Left renal pelvis (tissue), 4 donors: ENCODE results near the gene CCSER1. TPM values are rescaled to one million over a fixed set of nuclear protein-coding genes. Genes with fewer than 3 reads are reported as not detected.
A peak's percentile ranks its signal among the peaks of the same experiment; 100 is the strongest.
"Not testable (repeated sequence)": the region's sequence is repeated elsewhere in the genome, so short reads cannot be mapped to it uniquely, and the experiment has no call there.

Experiments
- DNase-seq, 4 donors: peaks; one replicate each; pipeline ENCODE4 v3.0.0-alpha.2; 2013; ENCODE audit warnings: low read depth in 4 of 4, low spot score in 3 of 4
- polyA plus RNA-seq, 4 donors: library from polyadenylated mRNA; unstranded; fragments of 120-200 nt; gene quantifications; one replicate each; pipeline ENCODE4 v1.2.1, GENCODE V29; 2013; ENCODE audit not compliant: insufficient read length in 4 of 4

CCSER1 gene
- polyA plus RNA-seq, 4 donors: 0.60 to 23.4 (median 18.5) TPM

DNA sequence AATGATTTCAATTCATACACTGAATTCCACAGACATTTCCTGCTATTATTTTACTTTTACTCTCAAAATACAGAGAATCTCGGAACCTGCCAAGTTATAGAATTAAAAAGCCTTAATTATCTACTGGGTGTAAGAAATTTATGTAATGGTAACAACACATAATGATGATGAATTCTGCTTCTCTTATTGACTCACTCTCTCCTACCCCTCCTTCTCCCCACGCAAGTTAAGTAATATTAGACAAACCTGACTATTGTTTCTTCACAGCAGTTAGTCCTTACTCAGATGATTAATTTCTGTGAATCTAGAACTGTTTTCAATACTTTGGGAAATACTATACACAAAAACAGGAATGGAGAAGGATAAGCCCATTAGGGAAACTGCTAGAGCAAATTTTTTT, 762.0 kb downstream of the CCSER1 start:
- DNase-seq: no peak

DNA sequence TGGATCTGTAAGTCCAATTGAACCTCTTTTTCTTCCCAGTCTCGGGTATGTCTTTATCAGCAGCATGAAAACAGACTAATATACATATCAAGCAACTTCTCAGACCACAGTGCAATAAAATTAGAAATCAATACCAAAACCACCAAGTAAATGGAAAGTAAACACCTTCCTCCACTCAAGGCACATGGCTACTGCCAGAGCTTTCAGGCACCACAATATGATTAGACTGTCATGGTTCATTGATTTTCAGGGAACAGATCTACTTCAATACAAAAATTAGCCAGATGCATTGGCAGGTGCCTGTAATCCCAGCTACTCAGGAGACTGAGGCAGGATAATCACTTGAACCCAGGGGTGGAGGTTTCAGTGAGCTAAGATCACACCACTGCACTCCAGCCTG, 776.2 kb downstream of the CCSER1 start:
- DNase-seq: not testable (repeated sequence)

DNA sequence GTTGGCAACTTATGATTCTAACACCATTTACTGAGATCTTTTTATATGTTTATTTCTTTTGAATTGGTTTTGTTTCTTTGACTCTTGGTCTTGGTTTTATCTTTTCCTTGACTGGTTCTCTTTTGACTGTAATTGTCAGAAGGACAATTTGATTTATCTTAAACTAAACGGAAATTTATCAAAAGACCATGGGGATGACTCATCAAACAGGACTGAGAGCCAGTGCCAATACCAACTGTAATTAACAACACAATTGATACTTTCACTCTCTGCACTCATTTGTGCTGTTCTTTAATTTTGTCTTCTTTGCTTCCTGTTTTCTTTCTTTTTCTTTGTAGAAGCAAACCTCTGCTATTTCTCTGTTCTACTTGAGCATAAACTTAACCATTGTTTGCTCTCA, 776.8 kb downstream of the CCSER1 start:
- DNase-seq: no peak

DNA sequence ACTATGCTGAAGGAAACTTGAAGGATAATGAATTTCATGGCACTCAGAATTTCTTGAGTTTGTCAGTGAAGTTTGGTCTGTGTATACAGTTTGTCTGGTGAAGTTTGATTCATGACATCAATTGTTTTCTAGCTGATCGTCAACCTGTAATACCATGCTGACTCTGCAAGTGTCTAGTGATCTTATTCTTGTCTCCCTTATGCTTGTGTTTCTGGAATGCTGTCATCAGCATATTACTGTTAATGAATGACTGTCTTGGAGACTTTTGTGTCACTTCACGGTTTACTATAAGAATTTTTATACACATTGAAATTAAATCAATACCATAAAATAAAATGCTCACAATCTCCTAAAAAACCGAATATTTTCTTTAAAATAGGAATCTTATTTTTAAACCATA, 779.0 kb downstream of the CCSER1 start:
- DNase-seq: no peak

DNA sequence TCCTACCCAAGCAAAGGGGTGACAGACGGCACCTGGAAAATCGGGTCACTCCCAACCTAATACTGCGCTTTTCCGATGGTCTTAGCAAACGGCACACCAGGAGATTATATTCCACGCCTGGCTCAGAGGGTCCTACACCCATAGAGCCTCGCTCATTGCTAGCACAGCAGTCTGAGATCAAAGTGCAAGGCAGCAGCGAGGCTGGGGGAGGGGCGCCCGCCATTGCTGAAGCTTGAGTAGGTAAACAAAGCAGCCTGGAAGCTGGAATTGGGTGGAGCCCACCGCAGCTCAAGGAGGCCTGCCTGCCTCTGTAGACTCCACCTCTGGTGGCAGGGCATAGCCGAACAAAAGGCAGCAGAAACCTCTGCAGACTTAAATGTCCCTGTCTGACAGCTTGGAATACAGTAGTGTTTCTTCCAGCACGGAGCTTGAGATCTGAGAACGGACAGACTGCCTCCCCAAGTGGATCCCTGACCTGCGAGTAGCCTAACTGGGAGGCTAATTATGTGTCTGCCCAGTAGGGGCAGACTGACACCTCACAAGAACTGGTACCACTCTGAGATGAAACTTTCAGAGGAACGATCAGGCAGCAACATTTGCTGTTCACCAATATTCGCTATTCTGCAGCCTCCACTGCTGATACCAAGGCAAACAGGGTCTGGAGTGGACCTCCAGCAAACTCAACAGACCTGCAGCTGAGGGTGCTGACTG, 784.7 kb downstream of the CCSER1 start:
- DNase-seq: not testable (repeated sequence)

DNA sequence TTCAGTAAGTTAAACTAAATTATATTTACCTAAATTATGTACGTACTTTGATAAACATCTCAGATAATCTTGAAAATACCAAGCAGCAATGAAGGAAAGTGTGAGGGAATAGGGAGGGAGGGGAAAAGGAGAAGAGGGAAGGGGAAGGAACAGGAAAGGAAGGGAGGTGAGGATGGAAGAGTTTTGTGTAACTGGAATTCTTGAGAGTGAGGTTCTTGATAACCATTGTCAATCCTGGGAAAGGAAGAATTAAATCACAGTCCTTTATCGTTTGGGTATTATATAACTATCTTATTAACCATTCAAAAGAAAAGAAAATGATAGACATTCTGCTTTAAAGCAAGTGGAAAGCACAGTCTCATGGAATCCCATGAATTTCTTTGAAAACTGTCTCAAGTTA, 795.0 kb downstream of the CCSER1 start:
- no peak for DNase-seq

DNA sequence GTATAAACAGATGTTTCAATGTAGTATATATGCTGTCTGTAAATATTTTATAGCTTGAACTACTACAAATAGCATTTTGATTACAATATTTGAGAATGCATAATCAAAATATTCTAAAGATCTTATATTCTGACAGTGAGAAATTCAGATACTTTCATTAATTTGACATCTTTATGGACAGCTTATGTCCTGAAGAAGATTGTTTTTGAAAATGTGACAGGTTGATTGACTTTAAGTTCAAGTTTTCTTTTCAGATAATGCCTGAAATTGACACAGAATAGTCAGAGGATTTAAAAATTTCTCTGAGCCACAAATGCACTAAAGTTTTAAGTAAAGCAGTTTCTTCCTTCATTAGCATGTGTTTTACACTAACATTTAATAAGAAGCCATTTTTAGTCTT, 799.8 kb downstream of the CCSER1 start:
- no peak for DNase-seq

DNA sequence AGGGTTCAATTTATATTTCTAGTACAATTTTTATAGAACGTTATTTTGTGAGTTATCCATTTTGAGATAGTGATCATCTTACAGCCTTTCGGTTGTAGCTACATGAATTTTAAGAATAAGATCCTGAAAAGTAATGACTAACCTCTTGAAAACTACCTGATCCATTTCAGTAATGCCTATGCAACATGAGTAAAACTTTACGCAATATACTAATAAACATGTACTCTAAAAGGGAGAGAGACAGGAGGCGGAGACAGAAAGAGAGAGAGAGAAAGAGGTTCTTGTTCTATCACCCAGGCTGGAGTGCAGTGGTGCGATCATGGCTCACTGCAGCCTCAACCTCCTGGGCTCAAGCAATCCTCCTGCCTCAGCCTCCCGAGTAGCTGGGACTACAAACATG, 816.1 kb downstream of the CCSER1 start:
- DNase-seq: no peak

DNA sequence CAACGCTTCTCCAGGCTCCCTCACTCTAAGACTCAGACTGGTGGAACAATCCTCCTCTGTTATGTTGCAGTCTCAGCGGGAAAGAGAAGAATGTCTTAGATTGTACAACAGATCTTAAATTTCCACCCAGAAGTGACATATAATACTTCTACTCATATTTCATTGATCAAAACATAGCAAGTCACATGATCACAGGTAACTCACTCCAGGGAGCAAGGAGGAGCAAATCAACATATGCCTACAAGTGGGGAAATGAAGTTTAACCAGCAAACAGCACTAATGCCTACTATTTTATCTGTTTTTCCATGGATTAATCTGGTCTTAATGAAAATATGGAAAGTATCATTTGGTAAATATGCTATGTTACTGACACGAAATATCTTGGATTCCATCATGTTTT, 819.8 kb downstream of the CCSER1 start:
- DNase-seq: no peak

DNA sequence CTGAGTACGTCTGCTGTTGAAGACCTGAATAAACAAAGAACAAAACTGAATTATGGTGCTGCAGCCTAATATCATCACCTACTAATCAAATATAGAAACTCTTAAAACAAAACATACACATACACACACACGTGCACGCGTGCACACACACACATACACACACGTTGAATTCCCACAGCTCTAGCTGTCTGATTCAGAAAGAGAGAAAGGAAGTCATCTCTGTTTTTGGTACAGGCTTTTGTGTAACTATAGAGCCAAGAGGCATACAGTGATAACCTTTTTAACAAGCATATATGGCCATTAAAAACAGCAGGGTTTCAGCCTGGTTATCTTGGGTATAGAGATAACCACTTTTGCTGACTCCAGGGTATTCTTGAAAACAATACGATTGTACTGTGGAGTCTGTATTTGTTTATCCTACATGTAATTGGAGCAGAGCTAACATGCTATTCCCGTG, 823.2 kb downstream of the CCSER1 start:
- DNase-seq: no peak

DNA sequence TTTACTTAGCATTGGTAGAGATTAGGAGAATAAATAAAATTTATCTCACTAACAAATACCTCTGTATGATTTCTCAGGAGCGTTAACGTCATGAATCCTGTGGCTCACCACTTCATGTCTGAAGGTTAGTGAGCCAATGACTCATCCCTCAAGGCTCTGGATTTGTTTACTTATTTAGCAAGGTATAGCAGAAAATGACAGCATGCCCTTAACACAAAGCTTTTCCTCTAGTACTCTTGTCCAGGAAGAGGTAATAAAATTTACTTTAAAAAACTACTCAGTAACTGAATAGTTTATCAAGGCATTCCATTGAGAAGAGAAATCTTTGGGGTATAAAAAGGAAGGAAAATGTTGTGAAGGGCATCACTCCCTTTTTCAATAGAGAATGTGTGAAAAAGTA, 823.8 kb downstream of the CCSER1 start:
- no peak for DNase-seq

DNA sequence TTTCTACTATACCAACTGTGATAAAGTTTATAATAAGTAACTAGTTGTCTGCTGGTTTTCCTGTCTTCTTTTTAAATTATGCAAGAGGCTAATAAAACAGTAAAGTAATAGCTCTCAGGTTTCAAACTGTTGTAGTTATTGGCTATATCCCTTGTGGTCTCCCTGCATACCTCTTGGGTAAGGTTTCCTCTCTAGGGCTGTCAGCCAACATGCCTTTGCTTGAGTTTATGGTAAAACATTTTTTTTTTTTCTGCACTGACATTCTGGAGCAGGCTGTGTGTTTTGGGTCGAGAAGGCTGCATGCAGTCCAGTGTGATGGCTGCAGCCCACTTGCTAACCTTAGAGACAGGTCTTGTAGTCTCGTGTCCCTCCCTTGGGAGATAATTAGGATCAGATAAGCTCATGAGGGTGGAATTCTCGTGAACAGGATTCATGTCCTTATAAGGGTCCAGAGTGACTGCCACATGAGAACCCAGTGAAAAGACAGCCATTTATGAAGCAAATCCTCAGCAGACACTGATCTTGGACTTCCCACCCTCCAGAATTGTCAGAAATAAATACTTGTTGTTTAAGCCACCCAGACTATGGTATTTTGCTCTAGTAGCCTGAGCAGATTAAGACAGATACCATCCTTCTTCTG, 831.2 kb downstream of the CCSER1 start:
- no peak for DNase-seq

DNA sequence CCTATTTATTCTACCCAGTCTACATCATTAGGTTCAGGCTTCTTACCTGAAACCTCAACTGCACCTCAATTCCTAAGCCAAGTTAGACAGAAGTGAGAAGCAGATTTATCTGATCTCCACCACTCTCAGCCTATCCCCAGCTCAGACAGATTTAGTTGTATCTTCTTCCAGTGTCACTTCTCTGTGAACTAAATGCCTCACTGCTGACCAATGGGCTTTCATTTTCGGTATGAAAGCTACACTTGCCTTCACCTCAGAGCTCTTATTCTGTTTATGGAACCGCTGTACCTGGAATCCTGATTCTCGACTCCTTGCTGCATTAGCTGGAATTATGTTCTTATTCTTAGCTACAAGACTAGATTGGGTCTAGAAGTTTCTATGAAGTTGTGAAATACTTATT, 833.2 kb downstream of the CCSER1 start:
- no peak for DNase-seq

DNA sequence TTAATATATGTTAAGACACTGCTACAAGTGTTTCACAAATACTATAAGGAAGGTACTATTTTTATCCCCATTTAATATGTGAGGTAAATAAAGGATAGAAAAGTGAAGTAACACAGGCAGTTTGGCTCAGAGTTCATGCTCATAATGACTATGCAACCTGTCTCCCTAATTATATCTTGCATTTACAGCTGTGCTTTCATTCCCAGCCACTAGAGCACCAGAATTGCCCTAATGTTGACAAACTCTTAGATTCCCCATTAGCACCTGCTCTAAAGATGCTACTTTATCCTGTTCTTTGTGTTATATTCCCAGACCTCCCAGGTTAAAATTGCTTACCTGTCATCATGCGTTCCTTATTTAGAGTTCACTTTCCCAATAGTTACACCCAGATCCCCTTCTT, 833.6 kb downstream of the CCSER1 start:
- DNase-seq: no peak

DNA sequence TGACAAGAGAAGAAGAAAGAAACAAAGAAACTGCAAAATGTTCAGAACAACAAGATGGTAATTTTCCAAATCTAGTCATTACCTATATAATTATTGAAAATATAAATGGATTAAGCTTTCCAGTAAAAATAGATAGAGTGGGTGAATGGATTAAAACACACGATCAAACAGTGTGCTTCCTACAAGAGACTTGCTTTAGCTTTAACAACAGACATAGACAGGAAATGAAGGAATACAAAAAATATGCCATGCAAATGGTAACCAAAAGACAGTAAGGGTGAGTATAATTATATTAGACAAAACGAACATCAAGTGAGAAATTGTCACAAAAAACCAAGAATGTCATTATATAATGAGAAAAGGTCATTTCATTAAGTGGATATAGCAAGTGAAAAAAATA, 842.8 kb downstream of the CCSER1 start:
- no peak for DNase-seq

DNA sequence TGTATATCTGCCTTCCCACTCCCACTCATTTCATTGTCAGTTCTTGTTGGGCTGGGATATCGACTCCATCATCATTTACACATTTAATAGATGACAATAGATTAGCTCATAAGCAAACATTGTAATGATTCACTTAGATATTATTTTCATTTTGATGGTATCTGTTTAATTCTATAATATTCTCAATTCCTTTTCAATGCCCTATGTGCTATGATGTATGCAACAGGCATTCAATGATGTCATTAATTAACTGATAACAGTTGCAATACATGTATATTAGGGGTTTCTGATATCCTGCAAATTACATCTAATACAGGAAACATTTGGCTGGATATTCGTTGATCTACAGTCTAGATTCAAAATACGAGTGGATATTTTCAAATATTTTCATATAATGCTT, 850.5 kb downstream of the CCSER1 start:
- DNase-seq: no peak

DNA sequence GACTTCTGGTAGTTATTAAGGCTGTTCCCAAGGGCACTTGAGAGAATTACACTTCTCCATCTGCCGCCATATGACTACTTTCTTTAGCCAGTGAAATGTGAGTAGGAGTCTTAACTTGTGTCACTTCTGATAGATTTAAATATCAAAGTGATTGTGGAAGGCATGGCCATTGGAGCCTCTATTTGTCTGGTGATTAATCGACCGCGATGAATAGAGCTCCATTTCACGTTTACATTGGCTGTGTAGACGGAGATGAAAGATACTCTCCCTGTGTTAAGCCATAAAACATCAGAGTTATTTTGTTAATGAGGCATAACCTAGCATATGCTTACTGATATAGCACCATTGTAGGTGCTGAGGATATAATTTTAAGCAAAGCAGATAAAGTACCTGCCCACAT, 852.4 kb downstream of the CCSER1 start:
- peak in 2 of 4 donors; percentile 26 to 50 for DNase-seq

DNA sequence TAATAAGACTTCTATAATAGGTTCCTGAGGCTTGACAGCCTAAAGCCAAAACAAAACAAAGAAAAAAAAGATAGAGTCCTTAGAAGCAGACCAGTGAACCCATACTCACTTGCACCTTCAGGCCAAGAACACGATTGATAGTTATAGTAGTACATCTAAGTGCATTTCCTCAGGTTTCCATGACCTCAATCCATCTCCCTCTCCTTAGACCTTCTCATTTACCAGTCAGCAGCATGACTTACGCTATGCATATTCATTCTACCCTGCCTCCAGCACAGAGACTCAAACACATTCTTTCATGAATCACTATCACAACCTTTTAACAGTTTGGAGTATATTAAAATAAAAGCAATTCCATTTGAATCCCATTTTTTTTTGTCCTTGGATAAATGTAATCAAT, 855.6 kb downstream of the CCSER1 start:
- DNase-seq: no peak

DNA sequence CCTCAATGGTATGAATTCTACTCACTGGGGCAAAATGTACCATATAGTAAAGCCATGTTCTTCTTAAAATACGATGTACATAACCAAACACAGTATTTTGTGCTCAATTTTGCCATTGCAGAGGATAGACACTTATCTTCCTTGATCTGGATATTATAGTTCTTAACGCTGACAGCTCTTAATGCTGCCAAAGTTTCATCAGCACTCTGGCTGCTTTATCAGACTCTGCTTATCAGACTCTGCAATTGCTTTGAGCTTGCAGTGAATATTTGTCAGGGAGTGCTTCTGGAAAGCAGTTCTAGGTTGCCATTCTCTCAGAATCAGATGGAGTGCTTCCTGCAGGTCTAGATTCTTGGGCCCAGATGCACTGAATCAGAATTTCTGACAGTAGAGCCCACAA, 863.1 kb downstream of the CCSER1 start:
- DNase-seq: no peak

DNA sequence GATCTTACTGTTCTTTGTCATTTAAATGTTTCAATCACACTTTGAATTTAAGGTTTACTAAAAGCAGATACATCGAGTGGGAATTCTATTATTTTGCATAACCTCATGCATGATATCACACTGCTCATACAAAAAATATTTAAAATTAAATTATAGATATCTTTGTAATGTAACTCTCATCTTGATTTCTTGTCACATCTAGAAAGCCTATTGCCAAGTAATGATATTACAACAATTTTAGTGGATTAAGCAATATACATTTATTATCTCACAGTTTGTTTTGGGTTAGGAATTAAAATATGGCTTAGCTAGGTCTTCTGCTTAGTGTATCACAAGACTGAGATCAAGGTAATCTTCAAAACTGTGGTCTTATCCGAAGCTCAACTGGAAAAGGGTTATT, 865.0 kb downstream of the CCSER1 start:
- DNase-seq: no peak

DNA sequence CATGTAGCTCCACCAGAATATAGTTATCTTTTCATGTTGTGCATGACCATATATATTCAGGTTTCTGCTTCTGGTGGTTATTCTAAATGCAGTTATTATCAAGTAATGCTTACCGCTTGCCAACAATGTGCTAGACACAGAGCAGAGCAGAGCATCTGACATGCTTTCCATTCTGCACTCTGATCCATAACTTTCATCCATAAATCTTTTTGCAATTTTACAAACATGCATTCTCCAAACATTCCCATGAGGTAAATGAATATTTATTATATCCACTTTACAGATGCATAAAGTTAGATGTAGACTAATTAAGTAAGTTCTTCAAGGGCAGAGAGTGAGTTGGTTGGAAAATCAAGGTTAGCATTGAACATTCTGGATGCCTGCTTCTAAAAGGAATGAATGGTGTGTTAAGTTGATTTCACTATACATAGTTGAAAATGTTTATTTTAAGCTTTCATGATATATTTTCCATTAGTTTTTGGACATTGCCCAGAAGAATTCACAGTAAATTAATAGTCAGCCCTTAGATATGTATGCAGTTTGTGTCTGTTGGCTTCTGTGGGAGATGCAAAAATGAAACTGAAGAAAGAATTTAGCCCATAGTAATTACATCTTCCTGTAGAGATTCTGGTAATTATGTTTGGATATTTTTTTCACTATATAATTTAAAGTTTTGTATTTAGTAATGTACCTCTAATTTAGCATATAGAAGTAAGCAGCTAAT, 867.8 kb downstream of the CCSER1 start:
- no peak for DNase-seq

DNA sequence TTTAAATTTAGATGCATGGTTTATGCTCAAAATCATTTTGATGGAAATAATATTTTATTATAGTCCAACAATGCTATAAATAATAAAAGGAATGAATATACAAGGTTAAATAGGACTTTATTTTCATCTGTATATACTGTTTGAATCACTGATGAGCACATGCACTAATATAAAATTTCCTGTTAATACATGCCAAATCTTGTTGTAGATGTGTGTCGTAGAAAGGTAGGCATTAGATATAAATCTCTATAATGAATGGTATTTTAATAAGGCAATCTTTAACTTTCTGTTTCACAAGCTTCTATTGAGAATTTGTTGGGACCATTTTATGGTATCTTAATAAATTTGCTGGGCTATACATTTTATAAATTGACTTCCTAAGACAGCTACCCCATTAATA, 868.8 kb downstream of the CCSER1 start:
- no peak for DNase-seq
